WERI-Rb-1 (cell line): ENCODE data around the gene ALKBH6.

Experiments used
- DNase-seq: peaks from one replicate; pipeline ENCODE4 v3.0.0-alpha.2; 2020
- H3K27ac ChIP-seq: fragments of 250-450 bp; sonication (Bioruptor Pico); 2 replicates; pipeline ENCODE4 v1.5.1; 2020; ENCODE audit warnings: mild to moderate bottlenecking, moderate library complexity
- H3K27me3 ChIP-seq: fragments of 250-450 bp; sonication (Bioruptor Pico); 2 replicates; pipeline ENCODE4 v1.5.1; 2021; ENCODE audit warnings: mild to moderate bottlenecking, low read depth, moderate library complexity; ENCODE audit not compliant: insufficient read depth, severe bottlenecking
- H3K36me3 ChIP-seq: fragments of 250-450 bp; sonication (Bioruptor Pico); 2 replicates; pipeline ENCODE4 v1.5.1; 2020; ENCODE audit warnings: mild to moderate bottlenecking, moderate library complexity
- H3K4me3 ChIP-seq: 2 replicates; pipeline ENCODE4 v1.5.1; 2011; ENCODE audit warnings: low read depth, mild to moderate bottlenecking, control low read depth, low read length
- H3K9me3 ChIP-seq: fragments of 250-450 bp; sonication (Bioruptor Pico); 2 replicates; pipeline ENCODE4 v1.5.1; 2021; ENCODE audit warnings: mild to moderate bottlenecking, moderate library complexity; ENCODE audit not compliant: severe bottlenecking
- TF ChIP-seq, protein P1 (sequence below): IDR thresholded peaks from 2 replicates; pipeline ENCODE4 v1.5.1; 2011; ENCODE audit warnings: low read depth, mild to moderate bottlenecking, control low read depth, inconsistent platforms, low read length

The ALKBH6 gene

DNA sequence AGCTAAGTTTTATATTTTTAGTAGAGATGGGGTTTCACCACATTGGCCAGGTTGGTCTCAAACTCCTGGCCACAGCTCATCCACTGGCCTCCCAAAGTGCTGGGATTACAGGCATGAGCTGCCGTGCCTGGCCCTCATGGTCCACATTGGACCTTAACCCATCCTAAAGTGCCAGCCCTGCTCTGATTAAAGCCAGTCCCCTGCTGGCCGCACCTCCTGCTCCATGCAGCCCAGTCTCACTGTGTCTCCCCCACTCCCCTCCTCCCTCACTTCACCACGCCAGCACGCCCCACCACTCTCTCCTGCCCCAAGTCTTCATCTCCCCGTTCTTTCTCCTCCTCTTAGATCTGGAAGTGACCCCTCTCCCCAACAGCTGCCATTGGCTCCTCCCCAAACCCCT is 35.7 kb downstream of the ALKBH6 start:
- no peaks in the 10 kb centered on the region for H3K9me3 ChIP-seq
- H3K27me3 ChIP-seq: no peaks in the 10 kb centered on the region
- no peaks in the 10 kb centered on the region for H3K36me3 ChIP-seq
- no peak overlapping the region for H3K4me3 ChIP-seq
- TF ChIP-seq, protein P1, sequence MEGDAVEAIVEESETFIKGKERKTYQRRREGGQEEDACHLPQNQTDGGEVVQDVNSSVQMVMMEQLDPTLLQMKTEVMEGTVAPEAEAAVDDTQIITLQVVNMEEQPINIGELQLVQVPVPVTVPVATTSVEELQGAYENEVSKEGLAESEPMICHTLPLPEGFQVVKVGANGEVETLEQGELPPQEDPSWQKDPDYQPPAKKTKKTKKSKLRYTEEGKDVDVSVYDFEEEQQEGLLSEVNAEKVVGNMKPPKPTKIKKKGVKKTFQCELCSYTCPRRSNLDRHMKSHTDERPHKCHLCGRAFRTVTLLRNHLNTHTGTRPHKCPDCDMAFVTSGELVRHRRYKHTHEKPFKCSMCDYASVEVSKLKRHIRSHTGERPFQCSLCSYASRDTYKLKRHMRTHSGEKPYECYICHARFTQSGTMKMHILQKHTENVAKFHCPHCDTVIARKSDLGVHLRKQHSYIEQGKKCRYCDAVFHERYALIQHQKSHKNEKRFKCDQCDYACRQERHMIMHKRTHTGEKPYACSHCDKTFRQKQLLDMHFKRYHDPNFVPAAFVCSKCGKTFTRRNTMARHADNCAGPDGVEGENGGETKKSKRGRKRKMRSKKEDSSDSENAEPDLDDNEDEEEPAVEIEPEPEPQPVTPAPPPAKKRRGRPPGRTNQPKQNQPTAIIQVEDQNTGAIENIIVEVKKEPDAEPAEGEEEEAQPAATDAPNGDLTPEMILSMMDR: no peak
- no peak overlapping the region for H3K27ac ChIP-seq
- no peak for DNase-seq

DNA sequence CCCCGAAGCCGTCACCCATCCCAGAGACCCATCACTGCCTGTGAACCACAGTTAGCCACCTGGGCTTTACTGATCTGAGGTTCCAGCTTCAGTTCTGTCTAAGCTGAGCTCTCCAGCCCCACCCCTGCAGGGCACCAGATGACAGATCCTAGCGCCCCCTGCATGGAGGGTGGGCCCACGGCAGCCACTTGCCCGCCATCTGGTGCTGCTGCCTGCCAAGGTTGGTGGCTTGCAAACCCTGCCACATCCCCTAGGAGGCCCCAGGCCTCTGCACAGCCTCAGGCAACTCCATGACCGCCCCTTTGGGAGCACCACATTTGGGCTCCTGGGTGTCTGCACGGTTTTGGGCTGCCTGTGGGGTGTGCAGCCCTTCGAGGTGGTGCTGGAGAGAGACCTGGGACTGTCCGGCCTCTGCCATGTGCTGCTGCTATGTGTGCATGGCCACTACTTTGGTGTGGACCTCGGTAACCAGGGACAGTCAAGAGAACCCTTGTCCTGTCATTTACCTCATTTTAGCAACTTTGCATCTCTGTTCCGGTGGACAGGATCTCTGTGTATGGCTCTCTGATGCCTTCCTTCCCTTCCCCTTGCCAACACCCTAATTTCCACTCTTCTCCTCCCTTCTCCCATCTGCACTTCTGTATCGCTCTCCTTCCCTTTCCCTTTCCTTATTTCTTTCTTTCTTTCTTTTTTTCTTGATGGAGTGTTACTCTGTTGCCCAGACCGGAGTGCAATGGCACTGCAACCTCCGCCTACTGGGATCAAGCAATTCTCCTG is 36.4 kb downstream of the ALKBH6 start:
- TF ChIP-seq, protein P1: peak; percentile 90
- no peaks in the 10 kb centered on the region for H3K9me3 ChIP-seq
- peak overlapping the region; percentile 32; the same call in 1 of the 2 replicates for H3K27ac ChIP-seq
- H3K27me3 ChIP-seq: no peaks in the 10 kb centered on the region
- no peak overlapping the region for H3K4me3 ChIP-seq
- H3K36me3 ChIP-seq: no peaks in the 10 kb centered on the region
- peak; percentile 96 for DNase-seq

DNA sequence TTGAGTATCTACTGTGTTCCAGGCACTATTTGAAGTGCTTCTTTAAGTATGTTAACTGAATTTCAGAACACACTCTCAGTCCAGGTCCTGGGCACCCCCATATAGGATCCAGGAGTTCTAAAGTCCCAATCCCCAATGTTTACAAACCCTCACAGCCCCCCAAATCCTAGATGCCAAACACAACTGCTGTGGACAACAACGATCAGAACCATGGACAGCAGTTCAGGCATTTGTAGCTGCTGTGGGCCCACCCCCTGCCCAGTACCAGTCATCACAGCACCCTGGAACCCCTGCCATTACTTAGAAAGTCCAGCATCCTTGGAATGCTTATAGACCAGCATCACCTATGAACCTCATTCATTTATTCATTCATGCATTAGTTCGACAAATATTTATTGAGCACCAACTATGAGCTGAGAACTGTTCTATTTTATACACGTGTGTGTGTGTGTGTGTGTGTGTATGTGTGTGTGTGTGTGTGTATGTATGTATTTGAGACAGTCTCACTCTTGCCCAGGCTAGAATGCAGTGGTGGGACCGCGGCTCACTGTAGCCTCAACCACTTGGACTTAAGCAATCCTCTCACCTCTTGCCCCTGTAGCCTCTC is 38.3 kb downstream of the ALKBH6 start:
- H3K27ac ChIP-seq: no peak overlapping the region
- H3K27me3 ChIP-seq: no peaks in the 10 kb centered on the region
- no peaks in the 10 kb centered on the region for H3K36me3 ChIP-seq
- no peak for DNase-seq
- no peaks in the 10 kb centered on the region for H3K9me3 ChIP-seq
- H3K4me3 ChIP-seq: no peak overlapping the region
- TF ChIP-seq, protein P1: no peak

DNA sequence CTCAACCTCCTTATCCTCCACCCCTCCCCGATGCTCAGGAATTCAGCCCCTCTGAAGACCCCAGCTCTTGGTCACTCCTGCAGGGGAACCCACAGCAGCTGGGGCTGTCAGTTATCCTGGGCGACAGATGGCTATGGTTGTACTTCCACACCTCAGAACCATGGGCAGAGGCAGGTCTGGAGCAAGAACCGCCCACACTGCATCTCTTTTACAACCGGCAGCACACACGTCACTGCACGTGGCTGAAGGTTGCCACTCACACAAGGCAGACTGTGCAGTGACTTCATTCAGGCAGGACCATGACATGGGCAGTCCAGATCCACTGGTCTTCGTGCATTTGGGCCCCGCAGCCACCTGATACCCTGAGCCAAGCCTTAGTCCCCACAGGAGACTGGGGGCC is 40.5 kb downstream of the ALKBH6 start:
- no peaks in the 10 kb centered on the region for H3K27me3 ChIP-seq
- H3K27ac ChIP-seq: no peak overlapping the region
- H3K4me3 ChIP-seq: no peak overlapping the region
- H3K36me3 ChIP-seq: no peaks in the 10 kb centered on the region
- peak; percentile 52 for DNase-seq
- no peaks in the 10 kb centered on the region for H3K9me3 ChIP-seq
- TF ChIP-seq, protein P1: no peak

DNA sequence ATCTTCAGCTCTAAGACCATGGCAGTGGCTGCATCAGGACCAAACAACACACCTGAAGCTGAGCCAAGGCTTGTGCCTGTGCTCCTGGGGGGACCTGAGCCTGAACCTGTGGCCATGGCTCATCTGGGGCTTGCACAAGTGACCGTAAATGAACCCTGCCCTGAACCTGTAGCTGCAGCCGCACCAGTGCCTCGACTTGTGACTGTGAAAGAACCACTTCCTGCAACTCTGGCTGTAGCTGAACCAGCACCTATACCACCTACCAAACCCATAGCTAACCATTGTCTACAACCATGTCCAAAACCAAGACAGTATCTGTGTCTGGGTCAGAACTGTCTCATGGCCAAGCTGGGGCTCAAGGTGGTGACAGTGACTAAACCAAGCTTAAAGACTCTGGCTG is 47.2 kb downstream of the ALKBH6 start:
- no peaks in the 10 kb centered on the region for H3K36me3 ChIP-seq
- no peaks in the 10 kb centered on the region for H3K9me3 ChIP-seq
- TF ChIP-seq, protein P1: no peak
- H3K4me3 ChIP-seq: no peak overlapping the region
- no peak for DNase-seq
- no peaks in the 10 kb centered on the region for H3K27me3 ChIP-seq
- H3K27ac ChIP-seq: no peak overlapping the region
